GM12878 (cell line): Measurements from ENCODE around the gene CDC25A. TPM values are rescaled to one million over a fixed set of nuclear protein-coding genes. Genes with fewer than 3 reads are reported as not detected.

ENCODE experiments used
- BRCA1 ChIP-seq: IDR thresholded peaks from 2 replicates; pipeline ENCODE4 v1.6.1; 2011; ENCODE audit warnings: low read depth, low read length, improper control_type of control experiment
- polyA plus RNA-seq, 11 experiments: library from polyadenylated mRNA; depleted of rRNA in 4 of 11; unstranded in 6 of 11; stranded (reverse) in 5 of 11; fragments of >200 nt; fragmentation: Nextera tagmentation in 4 of 11; fragmentation: Illumina TruSeq in 1 of 11; extraction: Ambion mirVana in 4 of 11; extraction: Trizol in 1 of 11; gene quantifications; 1 replicate in 1 of 11; 2 replicates in 10 of 11; pipeline versions ENCODE4 v1.2.1 to v1.2.3, GENCODE V29; 2011 to 2016; ENCODE audit warnings: inconsistent platforms in 2 of 11, missing spikeins in 2 of 11, low read depth in 1 of 11
- total RNA-seq, 4 experiments: library from RNA; depleted of rRNA in 3 of 4; stranded (reverse); fragments of >200 nt in 3 of 4; fragmentation: Illumina TruSeq in 1 of 4; extraction: Trizol in 1 of 4; gene quantifications; 2 replicates each; pipeline versions ENCODE4 v1.2.1 to v1.2.3, GENCODE V29; 2013 to 2021
- TF ChIP-seq, protein P1 (sequence below): fragments of 450-650 bp; formaldehyde crosslinking; IDR thresholded peaks from 2 replicates; pipeline ENCODE4 v1.4.0; 2022; ENCODE audit warnings: mild to moderate bottlenecking, moderate library complexity
- TF ChIP-seq, protein P2 (sequence below): fragments of 450-650 bp; IDR thresholded peaks from 2 replicates; pipeline ENCODE4 v1.6.1; 2016; ENCODE audit warnings: mild to moderate bottlenecking, moderate library complexity, borderline replicate concordance
- TF ChIP-seq, protein P3 (sequence below): IDR thresholded peaks from 2 replicates; pipeline ENCODE4 v1.6.1; 2011; ENCODE audit warnings: borderline replicate concordance, low read depth, mild to moderate bottlenecking, moderate library complexity, mixed read lengths, low read length; ENCODE audit not compliant: insufficient read depth; ENCODE audit errors: extremely low read length

Gene CDC25A
- total and polyA plus RNA-seq, 10 of the 15 experiments (the other 5 are each of a cell fraction or from before 2014, with no cell fraction given) = 2.9 to 36.6 (median 26.9) TPM

DNA sequence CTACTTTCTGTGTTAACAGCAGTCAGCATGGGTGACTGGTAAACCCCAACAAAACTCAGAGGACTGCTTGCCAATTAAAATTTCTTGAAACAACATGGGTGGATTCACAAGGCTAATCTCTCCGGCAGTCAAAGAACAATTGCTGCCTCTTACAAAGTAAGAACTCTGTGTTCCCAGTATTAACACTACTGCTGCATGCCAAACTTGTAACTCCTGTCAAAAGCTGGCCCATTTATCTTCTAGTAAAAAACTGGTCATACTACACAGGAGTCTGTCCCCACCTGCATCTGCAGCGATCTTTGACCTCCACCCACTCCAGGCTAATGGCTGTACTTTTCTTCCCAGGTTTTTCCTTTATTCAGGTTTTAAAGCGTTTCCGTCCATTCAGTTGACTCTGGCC is 44.0 kb upstream of the CDC25A start (continued):
- TF ChIP-seq, protein P1, sequence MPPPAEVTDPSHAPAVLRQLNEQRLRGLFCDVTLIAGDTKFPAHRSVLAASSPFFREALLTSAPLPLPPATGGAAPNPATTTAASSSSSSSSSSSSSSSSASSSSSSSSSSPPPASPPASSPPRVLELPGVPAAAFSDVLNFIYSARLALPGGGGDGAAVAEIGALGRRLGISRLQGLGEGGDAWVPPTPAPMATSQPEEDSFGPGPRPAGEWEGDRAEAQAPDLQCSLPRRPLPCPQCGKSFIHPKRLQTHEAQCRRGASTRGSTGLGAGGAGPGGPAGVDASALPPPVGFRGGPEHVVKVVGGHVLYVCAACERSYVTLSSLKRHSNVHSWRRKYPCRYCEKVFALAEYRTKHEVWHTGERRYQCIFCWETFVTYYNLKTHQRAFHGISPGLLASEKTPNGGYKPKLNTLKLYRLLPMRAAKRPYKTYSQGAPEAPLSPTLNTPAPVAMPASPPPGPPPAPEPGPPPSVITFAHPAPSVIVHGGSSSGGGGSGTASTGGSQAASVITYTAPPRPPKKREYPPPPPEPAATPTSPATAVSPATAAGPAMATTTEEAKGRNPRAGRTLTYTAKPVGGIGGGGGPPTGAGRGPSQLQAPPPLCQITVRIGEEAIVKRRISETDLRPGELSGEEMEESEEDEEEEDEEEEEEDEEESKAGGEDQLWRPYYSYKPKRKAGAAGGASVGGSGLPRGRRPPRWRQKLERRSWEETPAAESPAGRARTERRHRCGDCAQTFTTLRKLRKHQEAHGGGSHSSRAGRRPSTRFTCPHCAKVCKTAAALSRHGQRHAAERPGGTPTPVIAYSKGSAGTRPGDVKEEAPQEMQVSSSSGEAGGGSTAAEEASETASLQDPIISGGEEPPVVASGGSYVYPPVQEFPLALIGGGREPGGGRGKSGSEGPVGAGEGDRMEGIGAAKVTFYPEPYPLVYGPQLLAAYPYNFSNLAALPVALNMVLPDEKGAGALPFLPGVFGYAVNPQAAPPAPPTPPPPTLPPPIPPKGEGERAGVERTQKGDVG (CRISPR knock-in tag) = no peak
- no peak for TF ChIP-seq BRCA1
- TF ChIP-seq, protein P2, sequence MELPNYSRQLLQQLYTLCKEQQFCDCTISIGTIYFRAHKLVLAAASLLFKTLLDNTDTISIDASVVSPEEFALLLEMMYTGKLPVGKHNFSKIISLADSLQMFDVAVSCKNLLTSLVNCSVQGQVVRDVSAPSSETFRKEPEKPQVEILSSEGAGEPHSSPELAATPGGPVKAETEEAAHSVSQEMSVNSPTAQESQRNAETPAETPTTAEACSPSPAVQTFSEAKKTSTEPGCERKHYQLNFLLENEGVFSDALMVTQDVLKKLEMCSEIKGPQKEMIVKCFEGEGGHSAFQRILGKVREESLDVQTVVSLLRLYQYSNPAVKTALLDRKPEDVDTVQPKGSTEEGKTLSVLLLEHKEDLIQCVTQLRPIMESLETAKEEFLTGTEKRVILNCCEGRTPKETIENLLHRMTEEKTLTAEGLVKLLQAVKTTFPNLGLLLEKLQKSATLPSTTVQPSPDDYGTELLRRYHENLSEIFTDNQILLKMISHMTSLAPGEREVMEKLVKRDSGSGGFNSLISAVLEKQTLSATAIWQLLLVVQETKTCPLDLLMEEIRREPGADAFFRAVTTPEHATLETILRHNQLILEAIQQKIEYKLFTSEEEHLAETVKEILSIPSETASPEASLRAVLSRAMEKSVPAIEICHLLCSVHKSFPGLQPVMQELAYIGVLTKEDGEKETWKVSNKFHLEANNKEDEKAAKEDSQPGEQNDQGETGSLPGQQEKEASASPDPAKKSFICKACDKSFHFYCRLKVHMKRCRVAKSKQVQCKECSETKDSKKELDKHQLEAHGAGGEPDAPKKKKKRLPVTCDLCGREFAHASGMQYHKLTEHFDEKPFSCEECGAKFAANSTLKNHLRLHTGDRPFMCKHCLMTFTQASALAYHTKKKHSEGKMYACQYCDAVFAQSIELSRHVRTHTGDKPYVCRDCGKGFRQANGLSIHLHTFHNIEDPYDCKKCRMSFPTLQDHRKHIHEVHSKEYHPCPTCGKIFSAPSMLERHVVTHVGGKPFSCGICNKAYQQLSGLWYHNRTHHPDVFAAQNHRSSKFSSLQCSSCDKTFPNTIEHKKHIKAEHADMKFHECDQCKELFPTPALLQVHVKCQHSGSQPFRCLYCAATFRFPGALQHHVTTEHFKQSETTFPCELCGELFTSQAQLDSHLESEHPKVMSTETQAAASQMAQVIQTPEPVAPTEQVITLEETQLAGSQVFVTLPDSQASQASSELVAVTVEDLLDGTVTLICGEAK = no peak
- TF ChIP-seq, protein P3, sequence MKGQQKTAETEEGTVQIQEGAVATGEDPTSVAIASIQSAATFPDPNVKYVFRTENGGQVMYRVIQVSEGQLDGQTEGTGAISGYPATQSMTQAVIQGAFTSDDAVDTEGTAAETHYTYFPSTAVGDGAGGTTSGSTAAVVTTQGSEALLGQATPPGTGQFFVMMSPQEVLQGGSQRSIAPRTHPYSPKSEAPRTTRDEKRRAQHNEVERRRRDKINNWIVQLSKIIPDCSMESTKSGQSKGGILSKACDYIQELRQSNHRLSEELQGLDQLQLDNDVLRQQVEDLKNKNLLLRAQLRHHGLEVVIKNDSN = no peak
